Neural cell (in vitro differentiated cells): ENCODE data around the gene PARD3B. TPM values are rescaled to one million over a fixed set of nuclear protein-coding genes. Genes with fewer than 3 reads are reported as not detected.

Experiments used
- H2AFZ ChIP-seq: fragments of 200-600, 300-800 bp; sonication (generic), shearing (Covaris generic); 2 replicates; pipeline ENCODE4 v1.6.0; 2014; ENCODE audit warnings: low read depth, mild to moderate bottlenecking, antibody characterized with exemption, low read length, moderate library complexity
- H3F3A ChIP-seq: fragments of 200-600 bp; shearing (Covaris generic); 2 replicates; pipeline ENCODE4 v1.6.1; 2016; ENCODE audit warnings: mild to moderate bottlenecking, moderate library complexity, mixed read lengths, antibody characterized with exemption, low read length; ENCODE audit not compliant: insufficient read depth, poor library complexity, severe bottlenecking
- H3K27ac ChIP-seq: fragments of 200-600, 300-800 bp; sonication (generic), shearing (Covaris generic); 2 replicates; pipeline ENCODE4 v1.5.1; 2014; ENCODE audit warnings: mild to moderate bottlenecking, low read length, moderate library complexity
- H3K27me3 ChIP-seq: fragments of 300-800, 200-600 bp; sonication (generic), shearing (Covaris generic); 2 replicates; pipeline ENCODE4 v1.6.0; 2014; ENCODE audit warnings: mild to moderate bottlenecking, low read depth, low read length, moderate library complexity; ENCODE audit not compliant: insufficient read depth
- H3K36me3 ChIP-seq: fragments of 300-800, 200-600 bp; sonication (generic), shearing (Covaris generic); 2 replicates; pipeline ENCODE4 v1.5.1; 2014; ENCODE audit warnings: mild to moderate bottlenecking, antibody characterized with exemption, low read length, moderate library complexity; ENCODE audit not compliant: insufficient read depth
- H3K4me2 ChIP-seq: fragments of 300-800, 200-600 bp; sonication (generic), shearing (Covaris generic); 2 replicates; pipeline ENCODE4 v1.6.0; 2014; ENCODE audit warnings: mild to moderate bottlenecking, low read length
- H3K4me3 ChIP-seq: fragments of 300-800, 200-600 bp; sonication (generic), shearing (Covaris generic); 2 replicates; pipeline ENCODE4 v1.5.1; 2014; ENCODE audit warnings: mild to moderate bottlenecking, low read length, moderate library complexity
- H3K79me2 ChIP-seq: fragments of 200-600 bp; shearing (Covaris generic); replicated peaks from 2 replicates; pipeline ENCODE4 v1.6.0; 2014; ENCODE audit warnings: mild to moderate bottlenecking, low read length, moderate library complexity; ENCODE audit not compliant: insufficient read depth
- H3K9ac ChIP-seq: fragments of 300-800, 200-600 bp; sonication (generic), shearing (Covaris generic); 2 replicates; pipeline ENCODE4 v1.6.1; 2016; ENCODE audit warnings: mild to moderate bottlenecking, low read length, mixed read lengths
- H3K9me2 ChIP-seq: fragments of 200-600 bp; shearing (Covaris generic); 2 replicates; pipeline ENCODE4 v1.6.1; 2016; ENCODE audit warnings: mild to moderate bottlenecking, low read length, mixed read lengths; ENCODE audit not compliant: insufficient read depth
- H3K9me3 ChIP-seq: fragments of 200-600, 300-800 bp; sonication (generic), shearing (Covaris generic); 2 replicates; pipeline ENCODE4 v1.6.1; 2016; ENCODE audit warnings: mild to moderate bottlenecking, mixed run types, low read length, moderate library complexity, mixed read lengths
- H4K20me1 ChIP-seq: fragments of 200-600 bp; shearing (Covaris generic); 2 replicates; pipeline ENCODE4 v1.6.1; 2016; ENCODE audit warnings: mild to moderate bottlenecking, mixed run types; ENCODE audit not compliant: insufficient read depth
- CTCF ChIP-seq: fragments of 450-650 bp; IDR thresholded peaks from 2 replicates; pipeline ENCODE4 v1.5.1; 2014; ENCODE audit warnings: antibody characterized with exemption, mild to moderate bottlenecking, moderate library complexity; ENCODE audit not compliant: poor library complexity, severe bottlenecking
- EP300 ChIP-seq: fragments of 450-650 bp; conservative IDR thresholded peaks from 2 replicates; pipeline ENCODE4 v1.6.1; 2014; ENCODE audit warnings: antibody characterized with exemption, mild to moderate bottlenecking, moderate library complexity; ENCODE audit not compliant: poor library complexity, severe bottlenecking
- EZH2 ChIP-seq: fragments of 200-600, 300-800 bp; shearing (Covaris generic), sonication (generic); IDR thresholded peaks from 2 replicates; pipeline ENCODE4 v1.6.1; 2014; ENCODE audit warnings: antibody characterized with exemption, low read length, borderline replicate concordance, mild to moderate bottlenecking; ENCODE audit not compliant: insufficient read depth, poor library complexity, severe bottlenecking
- MXI1 ChIP-seq: fragments of 450-650 bp; conservative IDR thresholded peaks from 2 replicates; pipeline ENCODE4 v1.6.1; 2014; ENCODE audit warnings: antibody characterized with exemption, mild to moderate bottlenecking; ENCODE audit not compliant: poor library complexity, severe bottlenecking
- POLR2AphosphoS5 ChIP-seq: IDR thresholded peaks from 2 replicates; pipeline ENCODE4 v1.6.1; 2012
- RAD21 ChIP-seq: fragments of 450-650 bp; conservative IDR thresholded peaks from 2 replicates; pipeline ENCODE4 v1.6.1; 2014; ENCODE audit warnings: antibody characterized with exemption, mild to moderate bottlenecking, moderate library complexity
- REST ChIP-seq: IDR thresholded peaks from 2 replicates; pipeline ENCODE4 v1.6.1; 2012; ENCODE audit warnings: borderline replicate concordance
- SMC3 ChIP-seq: fragments of 450-650 bp; conservative IDR thresholded peaks from 2 replicates; pipeline ENCODE4 v1.6.1; 2014; ENCODE audit warnings: antibody characterized with exemption, mild to moderate bottlenecking, moderate library complexity; ENCODE audit not compliant: poor library complexity
- TAF1 ChIP-seq: IDR thresholded peaks from 2 replicates; pipeline ENCODE4 v1.6.1; 2012; ENCODE audit warnings: low read depth
- polyA plus RNA-seq: library from polyadenylated mRNA; depleted of rRNA; stranded (reverse); fragments of >200 nt; gene quantifications from 2 replicates; pipeline ENCODE4 v1.2.3, GENCODE V29; 2014

PARD3B gene
- polyA plus RNA-seq, 1 donor from 2014 or later: 0.54 TPM

- Histone ChIP-seq H3K79me2 (no peaks in the 10 kb centered on the region), H2AFZ (no peak overlapping the region), H3K4me3 (no peak overlapping the region), H3K27me3 (no peaks in the 10 kb centered on the region), H3K9ac (no peak overlapping the region), H3K9me3 (no peaks in the 10 kb centered on the region), H3F3A (no peaks in the 10 kb centered on the region), H3K9me2 (no peaks in the 10 kb centered on the region), H3K27ac (no peak overlapping the region), H4K20me1 (no peaks in the 10 kb centered on the region), H3K36me3 (no peaks in the 10 kb centered on the region), H3K4me2 (no peak overlapping the region)
- no peak for TF ChIP-seq EP300
- no peak for TF ChIP-seq TAF1
- no peak for TF ChIP-seq MXI1
- TF ChIP-seq POLR2AphosphoS5: no peak
- no peak for TF ChIP-seq CTCF
- no peak for TF ChIP-seq REST
- no peak for TF ChIP-seq SMC3
- no peak for TF ChIP-seq RAD21
- no peak for TF ChIP-seq EZH2
Measured at GRCh38 chr2:204750389-204750788, 205.1 kb downstream of the PARD3B start.

- H3K9me3 ChIP-seq: no peaks in the 10 kb centered on the region
- no peaks in the 10 kb centered on the region for H3K79me2 ChIP-seq
- H3K9ac ChIP-seq: no peak overlapping the region
- no peaks in the 10 kb centered on the region for H3K9me2 ChIP-seq
- no peak overlapping the region for H3K4me3 ChIP-seq
- no peaks in the 10 kb centered on the region for H3F3A ChIP-seq
- no peaks in the 10 kb centered on the region for H4K20me1 ChIP-seq
- no peaks in the 10 kb centered on the region for H3K36me3 ChIP-seq
- H2AFZ ChIP-seq: no peak overlapping the region
- H3K27me3 ChIP-seq: no peaks in the 10 kb centered on the region
- H3K4me2 ChIP-seq: no peak overlapping the region
- no peak overlapping the region for H3K27ac ChIP-seq
- no peak for TF ChIP-seq POLR2AphosphoS5
- TF ChIP-seq EP300: no peak
- TF ChIP-seq TAF1: no peak
- no peak for TF ChIP-seq MXI1
- TF ChIP-seq CTCF: no peak
- TF ChIP-seq REST: no peak
- no peak for TF ChIP-seq SMC3
Measured at GRCh38 chr2:204751472-204751871, 206.2 kb downstream of the PARD3B start.
